Immature natural killer cell (primary cell): ENCODE measurements around the gene TRIO. TPM values are rescaled to one million over a fixed set of nuclear protein-coding genes. Genes with fewer than 3 reads are reported as not detected.

Source experiments
- DNase-seq, 3 donors: peaks; one replicate each; pipeline ENCODE4 v3.0.0; 2022; ENCODE audit warnings: mixed read lengths in 1 of 3
- H3K27ac Mint-ChIP-seq, 6 donors: one replicate each; pipeline ENCODE4 v1.8.0; 2020; ENCODE audit warnings: mixed read lengths in 6 of 6, mild to moderate bottlenecking in 5 of 6, inconsistent platforms in 4 of 6, moderate library complexity in 3 of 6
- H3K27me3 Mint-ChIP-seq, 3 donors: one replicate each; pipeline ENCODE4 v1.8.0; 2020 to 2021; ENCODE audit warnings: low read depth in 3 of 3, mild to moderate bottlenecking in 3 of 3, mixed read lengths in 3 of 3, moderate library complexity in 3 of 3, inconsistent platforms in 1 of 3
- H3K36me3 Mint-ChIP-seq, 3 donors: one replicate each; pipeline ENCODE4 v1.8.0; 2020; ENCODE audit warnings: mixed read lengths in 3 of 3, inconsistent platforms in 2 of 3, mild to moderate bottlenecking in 2 of 3
- H3K4me1 Mint-ChIP-seq, 2 donors: one replicate each; pipeline ENCODE4 v1.8.0; 2020; ENCODE audit warnings: inconsistent platforms in 2 of 2, mild to moderate bottlenecking in 2 of 2, mixed read lengths in 2 of 2, moderate library complexity in 1 of 2
- H3K4me3 Mint-ChIP-seq, 5 donors: one replicate each; pipeline ENCODE4 v1.8.0; 2020; ENCODE audit warnings: mild to moderate bottlenecking in 5 of 5, mixed read lengths in 5 of 5, inconsistent platforms in 3 of 5, moderate library complexity in 3 of 5
- H3K9me3 Mint-ChIP-seq, 6 donors: one replicate each; pipeline ENCODE4 v1.8.0; 2020; ENCODE audit warnings: mild to moderate bottlenecking in 6 of 6, mixed read lengths in 6 of 6, inconsistent platforms in 4 of 6, moderate library complexity in 3 of 6
- polyA plus RNA-seq, 3 donors: library from polyadenylated mRNA; unstranded; fragments of 300-500 nt; fragmentation: Illumina TruSeq; gene quantifications; one replicate each; pipeline ENCODE4 v1.2.3, GENCODE V29; 2021

Gene TRIO
- polyA plus RNA-seq, 3 donors from 2014 or later, result 0.70 to 2.3 (median 1.2) TPM

DNA sequence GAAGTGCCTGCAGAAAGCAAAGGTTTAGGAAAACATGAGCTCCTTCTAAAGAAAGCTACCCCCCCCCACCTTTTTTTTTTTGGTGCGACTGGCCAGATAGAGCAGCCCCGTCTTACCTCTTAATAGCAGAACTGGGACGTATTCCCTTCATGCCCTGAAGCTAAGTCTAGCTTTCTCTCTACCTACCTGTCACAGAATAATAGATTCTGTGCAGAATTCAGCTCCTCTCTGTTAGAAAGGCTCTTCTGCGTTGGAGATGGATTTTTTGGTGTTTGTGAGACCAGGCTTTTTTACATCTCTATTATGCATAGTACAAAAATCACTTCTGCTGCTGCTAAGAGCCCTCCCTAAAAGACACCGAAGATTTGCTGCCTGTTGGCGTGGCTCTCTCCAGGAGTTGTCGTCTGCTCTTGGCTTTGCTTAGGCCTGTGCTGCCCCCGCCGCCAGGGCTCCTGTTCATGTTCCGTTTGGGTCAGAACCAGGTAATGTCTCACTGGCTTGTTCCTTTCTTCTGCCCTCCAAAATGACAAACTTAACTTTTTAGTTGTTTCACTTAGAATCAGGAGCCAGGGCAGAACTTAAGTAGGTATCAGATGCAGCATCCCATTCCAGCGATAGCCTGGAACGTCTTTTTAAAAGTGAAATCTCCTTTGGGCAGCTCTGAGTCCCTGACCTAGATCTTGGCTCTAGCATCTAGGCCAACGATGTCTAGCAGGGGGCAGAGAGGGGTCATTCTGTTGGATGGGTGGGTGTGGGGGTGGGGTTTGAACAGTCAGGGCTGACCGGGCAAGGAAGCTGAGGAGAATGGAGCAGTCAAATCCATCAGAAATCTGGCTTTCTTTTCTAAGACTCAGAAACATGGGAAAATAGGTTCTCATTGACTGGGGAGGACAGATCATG is 2.5 kb downstream of the TRIO start:
- peaks cover 0 to 5% (median 0%) of the 10 kb centered on the region in 3 donors for H3K36me3 Mint-ChIP-seq
- peaks cover 0 to 14% (median 5%) of the 10 kb centered on the region in 3 donors for H3K27me3 Mint-ChIP-seq
- peaks cover 14 to 23% of the 10 kb centered on the region in 2 donors for H3K4me1 Mint-ChIP-seq
- no peak for DNase-seq
- peak overlapping the region; percentile 89 to 97 (median 91) for H3K4me3 Mint-ChIP-seq
- H3K9me3 Mint-ChIP-seq, result no peaks in the 10 kb centered on the region
- peak overlapping the region; percentile 77 to 92 (median 86) for H3K27ac Mint-ChIP-seq

- Mint-ChIP-seq H3K27me3 (peaks cover 0 to 14% (median 5%) of the 10 kb centered on the region in 3 donors), H3K36me3 (peaks cover 0 to 5% (median 0%) of the 10 kb centered on the region in 3 donors), H3K4me3 (peak overlapping the region in 1 of 5 donors; percentile 39), H3K9me3 (no peaks in the 10 kb centered on the region), H3K27ac (no peak overlapping the region), H3K4me1 (peaks cover 14 to 22% of the 10 kb centered on the region in 2 donors)
- DNase-seq, result no peak
Observed at GRCh38 chr5:14146725-14147124, 3.6 kb downstream of the TRIO start.

GRCh38 chr5:14147210-14147609 is 4.1 kb downstream of the TRIO start:
- Mint-ChIP-seq H3K36me3 (peaks cover 0 to 5% (median 0%) of the 10 kb centered on the region in 3 donors), H3K27ac (no peak overlapping the region), H3K4me1 (peaks cover 13 to 17% of the 10 kb centered on the region in 2 donors), H3K27me3 (peaks cover 0 to 13% (median 5%) of the 10 kb centered on the region in 3 donors), H3K4me3 (peak overlapping the region in 1 of 5 donors; percentile 4), H3K9me3 (no peaks in the 10 kb centered on the region)
- DNase-seq, result no peak

- DNase-seq, result no peak
- Mint-ChIP-seq H3K9me3 (no peaks in the 10 kb centered on the region), H3K27ac (no peak overlapping the region), H3K4me3 (no peak overlapping the region), H3K27me3 (peaks cover 2 to 9% (median 5%) of the 10 kb centered on the region in 3 donors), H3K4me1 (peaks cover 8 to 13% of the 10 kb centered on the region in 2 donors), H3K36me3 (peaks cover 0 to 5% (median 0%) of the 10 kb centered on the region in 3 donors)
Observed at GRCh38 chr5:14148483-14148882, 5.3 kb downstream of the TRIO start.

DNA sequence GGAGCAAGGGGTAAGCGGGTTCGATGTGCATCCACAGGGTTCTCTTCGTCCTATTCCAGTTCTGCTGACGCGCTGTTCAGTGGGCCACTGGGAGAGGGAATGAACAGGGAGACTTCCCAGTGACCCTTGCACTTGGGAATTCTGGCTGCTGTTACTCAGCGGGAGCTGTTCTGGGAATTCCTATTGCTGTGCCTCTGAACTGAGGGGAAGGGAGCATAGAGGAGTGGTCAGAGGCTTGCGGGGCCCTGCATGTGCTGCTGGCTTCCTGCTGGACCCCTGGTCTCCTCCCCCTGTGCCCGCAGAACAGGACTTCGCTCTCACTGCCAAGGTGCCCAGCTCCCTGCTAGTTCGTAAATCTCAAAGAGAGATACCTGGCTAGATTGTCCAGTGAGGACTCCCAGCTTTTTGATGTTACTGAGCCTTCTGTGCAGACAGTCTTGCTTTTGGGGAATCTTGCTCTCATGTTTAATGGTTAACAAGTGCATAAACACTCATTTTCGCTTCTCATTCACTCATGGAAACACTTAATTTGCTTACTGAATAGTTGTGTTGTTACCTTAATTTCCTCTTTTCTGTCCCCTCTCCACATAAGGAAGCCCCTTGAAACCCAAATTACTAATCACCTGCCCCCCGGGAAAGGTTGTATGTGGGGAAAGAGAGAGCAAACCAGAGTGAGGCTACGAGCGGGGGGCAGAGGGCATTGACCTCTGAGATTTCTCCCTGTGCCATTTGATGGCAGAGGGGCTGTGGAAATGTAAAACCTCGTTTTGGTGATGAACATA is 5.9 kb downstream of the TRIO start:
- peaks cover 0 to 5% (median 0%) of the 10 kb centered on the region in 3 donors for H3K36me3 Mint-ChIP-seq
- no peak for DNase-seq
- H3K4me3 Mint-ChIP-seq, result no peak overlapping the region
- peaks cover 11 to 13% of the 10 kb centered on the region in 2 donors for H3K4me1 Mint-ChIP-seq
- no peaks in the 10 kb centered on the region for H3K9me3 Mint-ChIP-seq
- peaks cover 2 to 8% (median 5%) of the 10 kb centered on the region in 3 donors for H3K27me3 Mint-ChIP-seq
- no peak overlapping the region for H3K27ac Mint-ChIP-seq

- H3K4me1 Mint-ChIP-seq, result peaks cover 13 to 17% of the 10 kb centered on the region in 2 donors
- no peak overlapping the region for H3K4me3 Mint-ChIP-seq
- H3K36me3 Mint-ChIP-seq, result peaks cover 0 to 5% (median 0%) of the 10 kb centered on the region in 3 donors
- H3K27me3 Mint-ChIP-seq, result peaks cover 2 to 6% (median 5%) of the 10 kb centered on the region in 3 donors
- DNase-seq, result no peak
- no peak overlapping the region for H3K27ac Mint-ChIP-seq
- no peaks in the 10 kb centered on the region for H3K9me3 Mint-ChIP-seq
Observed at GRCh38 chr5:14149672-14150274, 6.6 kb downstream of the TRIO start.

- Mint-ChIP-seq H3K27me3 (peaks cover 0 to 2% (median 0%) of the 10 kb centered on the region in 3 donors), H3K9me3 (no peaks in the 10 kb centered on the region), H3K4me1 (peaks cover 0 to 9% of the 10 kb centered on the region in 2 donors), H3K27ac (no peak overlapping the region), H3K4me3 (no peak overlapping the region), H3K36me3 (peaks cover 0 to 5% (median 0%) of the 10 kb centered on the region in 3 donors)
- DNase-seq, result no peak
Observed at GRCh38 chr5:14151416-14151815, 8.3 kb downstream of the TRIO start.

GRCh38 chr5:14153071-14153864 is 10.1 kb downstream of the TRIO start:
- Mint-ChIP-seq H3K27me3 (peaks cover 0 to 2% (median 2%) of the 10 kb centered on the region in 3 donors), H3K4me1 (peaks cover 0 to 9% of the 10 kb centered on the region in 2 donors), H3K9me3 (no peaks in the 10 kb centered on the region), H3K4me3 (no peak overlapping the region), H3K27ac (no peak overlapping the region), H3K36me3 (peaks cover 0 to 5% (median 0%) of the 10 kb centered on the region in 3 donors)
- DNase-seq, result no peak

GRCh38 chr5:14153932-14154731 is 11.0 kb downstream of the TRIO start:
- DNase-seq, result no peak
- peak overlapping the region in 1 of 6 donors; percentile 38 for H3K27ac Mint-ChIP-seq
- H3K4me1 Mint-ChIP-seq, result peaks cover 0 to 9% of the 10 kb centered on the region in 2 donors

GRCh38 chr5:14155075-14155474 is 11.9 kb downstream of the TRIO start:
- no peak for DNase-seq
- Mint-ChIP-seq H3K36me3 (no peaks in the 10 kb centered on the region), H3K4me1 (peaks cover 0 to 9% of the 10 kb centered on the region in 2 donors), H3K4me3 (no peak overlapping the region), H3K9me3 (no peaks in the 10 kb centered on the region), H3K27ac (no peak overlapping the region), H3K27me3 (peaks cover 0 to 2% (median 2%) of the 10 kb centered on the region in 3 donors)

More at GRCh38 chr5:14153932-14154731, 11.0 kb downstream of the TRIO start:
- Mint-ChIP-seq H3K9me3 (no peaks in the 10 kb centered on the region), H3K4me3 (peak overlapping the region in 3 of 5 donors; percentile 34 to 50 (median 43)), H3K36me3 (peaks cover 0 to 3% (median 0%) of the 10 kb centered on the region in 3 donors), H3K27me3 (peaks cover 0 to 2% (median 2%) of the 10 kb centered on the region in 3 donors)

GRCh38 chr5:14155739-14156138 is 12.6 kb downstream of the TRIO start:
- H3K4me3 Mint-ChIP-seq, result no peak overlapping the region
- no peak overlapping the region for H3K27ac Mint-ChIP-seq
- no peaks in the 10 kb centered on the region for H3K36me3 Mint-ChIP-seq
- no peaks in the 10 kb centered on the region for H3K9me3 Mint-ChIP-seq
- DNase-seq, result no peak
- H3K27me3 Mint-ChIP-seq, result peaks cover 0 to 2% (median 2%) of the 10 kb centered on the region in 3 donors
- peaks cover 0 to 9% of the 10 kb centered on the region in 2 donors for H3K4me1 Mint-ChIP-seq

GRCh38 chr5:14156290-14156649 is 13.1 kb downstream of the TRIO start:
- no peak overlapping the region for H3K27ac Mint-ChIP-seq
- peaks cover 0 to 10% of the 10 kb centered on the region in 2 donors for H3K4me1 Mint-ChIP-seq
- no peak for DNase-seq
- H3K9me3 Mint-ChIP-seq, result no peaks in the 10 kb centered on the region
- no peak overlapping the region for H3K4me3 Mint-ChIP-seq
- no peaks in the 10 kb centered on the region for H3K36me3 Mint-ChIP-seq
- peaks cover 0 to 2% (median 2%) of the 10 kb centered on the region in 3 donors for H3K27me3 Mint-ChIP-seq
